ENCODE results near the gene PIP5K1B. TPM values are rescaled to one million over a fixed set of nuclear protein-coding genes. Genes with fewer than 3 reads are reported as not detected.
"Not testable (repeated sequence)": the region's sequence is repeated elsewhere in the genome, so short reads cannot be mapped to it uniquely, and the experiment has no call there.

PIP5K1B gene
- not detected for polyA plus RNA-seq (2013, experiment 1 of 2; ENCODE audit: insufficient read length)
- polyA plus RNA-seq (2013, experiment 2 of 2; ENCODE audit: insufficient read length), result not detected

- DNase-seq, result peak; percentile 23
These were observed at the start of gene PIP5K1B for GRCh38 chr9:68704814-68705530. TSS of gene PIP5K1B (plus strand) at chr9:68705240. CDS start at chr9:68822615, 117,375 bp downstream.

- DNase-seq, result no peak
These were observed 41.0 kb upstream of the PIP5K1B start for GRCh38 chr9:68664036-68664435.

- DNase-seq, result no peak
These were observed 36.9 kb upstream of the PIP5K1B start for GRCh38 chr9:68668127-68668526.

- DNase-seq, result no peak
These were observed 35.8 kb upstream of the PIP5K1B start for GRCh38 chr9:68669218-68669617.

GRCh38 chr9:68672215-68672614, 32.8 kb upstream of the PIP5K1B start:
- DNase-seq, result no peak

GRCh38 chr9:68672625-68673024, 32.4 kb upstream of the PIP5K1B start:
- DNase-seq, result no peak

- DNase-seq, result no peak
These were observed 26.6 kb upstream of the PIP5K1B start for GRCh38 chr9:68678430-68678829.

- DNase-seq, result no peak
These were observed 21.6 kb upstream of the PIP5K1B start for GRCh38 chr9:68683433-68683832.

GRCh38 chr9:68685213-68685612, 19.8 kb upstream of the PIP5K1B start:
- DNase-seq, result no peak

- no peak for DNase-seq
These were observed 19.3 kb upstream of the PIP5K1B start for GRCh38 chr9:68685770-68686169.

- no peak for DNase-seq
These were observed 15.0 kb upstream of the PIP5K1B start for GRCh38 chr9:68690088-68690487.

GRCh38 chr9:68692519-68692918, 12.5 kb upstream of the PIP5K1B start:
- no peak for DNase-seq

- DNase-seq, result no peak
These were observed 10.9 kb upstream of the PIP5K1B start for GRCh38 chr9:68694125-68694524.

- DNase-seq, result no peak
These were observed 7.2 kb upstream of the PIP5K1B start for GRCh38 chr9:68697851-68698250.

- DNase-seq, result no peak
These were observed 6.0 kb upstream of the PIP5K1B start for GRCh38 chr9:68698943-68699509.

- DNase-seq, result not testable (repeated sequence)
These were observed 5.4 kb upstream of the PIP5K1B start for GRCh38 chr9:68699625-68700024.

GRCh38 chr9:68702493-68702892, 2.5 kb upstream of the PIP5K1B start:
- DNase-seq, result no peak

GRCh38 chr9:68703672-68704071, 1.4 kb upstream of the PIP5K1B start:
- DNase-seq, result no peak

GRCh38 chr9:68704498-68704813, 584 bp upstream of the PIP5K1B start:
- no peak for DNase-seq

- no peak for DNase-seq
These were observed 707 bp downstream of the PIP5K1B start for GRCh38 chr9:68705531-68706362.

GRCh38 chr9:68706363-68707201, 1.5 kb downstream of the PIP5K1B start:
- no peak for DNase-seq

- DNase-seq, result no peak
These were observed 2.9 kb downstream of the PIP5K1B start for GRCh38 chr9:68707801-68708488.

Data from fibroblast of skin of abdomen (primary cell).